Vagina (tissue), 2 donors: Measurements from ENCODE around the gene LSM5.

Experiments used
- POLR2A ChIP-seq, 2 donors: fragments of 450-650 bp; IDR thresholded peaks; one replicate each; pipeline ENCODE4 v1.6.1; 2017; ENCODE audit warnings: antibody characterized with exemption in 2 of 2, mild to moderate bottlenecking in 2 of 2, moderate library complexity in 2 of 2
- POLR2AphosphoS5 ChIP-seq, 2 donors: sonication (generic); formaldehyde crosslinking; IDR thresholded peaks; one replicate each; pipeline ENCODE4 v1.9.0; 2017; ENCODE audit warnings: antibody characterized with exemption in 2 of 2, mild to moderate bottlenecking in 2 of 2, low read depth in 1 of 2; ENCODE audit not compliant: insufficient read depth in 1 of 2
- TF ChIP-seq, protein P1 (sequence below), 3 experiments: fragments of 450-650 bp in 2 of 3; fragments of 200-600 bp in 1 of 3; sonication (generic) in 1 of 3; IDR thresholded peaks; one replicate each; pipeline ENCODE4 v1.5.1; 2017 to 2019; ENCODE audit warnings: antibody characterized with exemption in 3 of 3, mild to moderate bottlenecking in 2 of 3, moderate library complexity in 2 of 3

DNA sequence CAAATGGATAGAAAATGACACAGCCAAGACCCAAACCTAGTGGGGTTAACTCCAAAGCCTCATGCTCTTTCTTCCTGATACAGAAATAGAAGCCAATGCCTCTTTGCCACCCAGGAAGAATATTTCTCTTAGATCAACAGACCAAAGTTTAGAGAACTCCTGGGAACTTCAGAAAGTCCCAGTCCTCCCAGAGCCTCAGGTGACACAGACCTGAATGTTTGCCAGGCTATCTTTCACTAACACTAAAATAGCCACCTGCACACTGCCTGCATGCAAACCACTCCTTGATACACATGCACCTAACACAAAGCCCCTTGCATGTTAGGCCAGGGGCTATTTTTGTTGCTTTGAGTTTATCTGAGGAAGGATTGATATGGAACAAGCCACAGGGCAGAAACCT, 27.7 kb downstream of the LSM5 start:
- TF ChIP-seq, protein P1, sequence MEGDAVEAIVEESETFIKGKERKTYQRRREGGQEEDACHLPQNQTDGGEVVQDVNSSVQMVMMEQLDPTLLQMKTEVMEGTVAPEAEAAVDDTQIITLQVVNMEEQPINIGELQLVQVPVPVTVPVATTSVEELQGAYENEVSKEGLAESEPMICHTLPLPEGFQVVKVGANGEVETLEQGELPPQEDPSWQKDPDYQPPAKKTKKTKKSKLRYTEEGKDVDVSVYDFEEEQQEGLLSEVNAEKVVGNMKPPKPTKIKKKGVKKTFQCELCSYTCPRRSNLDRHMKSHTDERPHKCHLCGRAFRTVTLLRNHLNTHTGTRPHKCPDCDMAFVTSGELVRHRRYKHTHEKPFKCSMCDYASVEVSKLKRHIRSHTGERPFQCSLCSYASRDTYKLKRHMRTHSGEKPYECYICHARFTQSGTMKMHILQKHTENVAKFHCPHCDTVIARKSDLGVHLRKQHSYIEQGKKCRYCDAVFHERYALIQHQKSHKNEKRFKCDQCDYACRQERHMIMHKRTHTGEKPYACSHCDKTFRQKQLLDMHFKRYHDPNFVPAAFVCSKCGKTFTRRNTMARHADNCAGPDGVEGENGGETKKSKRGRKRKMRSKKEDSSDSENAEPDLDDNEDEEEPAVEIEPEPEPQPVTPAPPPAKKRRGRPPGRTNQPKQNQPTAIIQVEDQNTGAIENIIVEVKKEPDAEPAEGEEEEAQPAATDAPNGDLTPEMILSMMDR (IDR thresholded peaks at IDR 0.05): no peak
- TF ChIP-seq POLR2A (IDR thresholded peaks at IDR 0.05) (no peak), POLR2AphosphoS5 (IDR thresholded peaks at IDR 0.05; ENCODE audit: insufficient read depth in 1 of 2, low read depth in 1 of 2) (no peak)
